ENCODE results near the gene CST4.
"Not testable (repeated sequence)": the region's sequence is repeated elsewhere in the genome, so short reads cannot be mapped to it uniquely, and the experiment has no call there.

CST4 gene

GRCh38 chr20:23686046-23686750 lies 2.6 kb downstream of the CST4 start:
- TF ChIP-seq EZH2phosphoT487 (IDR thresholded peaks at IDR 0.05; ENCODE audit: borderline replicate concordance, low read length), result no peak
- TF ChIP-seq, protein P1, sequence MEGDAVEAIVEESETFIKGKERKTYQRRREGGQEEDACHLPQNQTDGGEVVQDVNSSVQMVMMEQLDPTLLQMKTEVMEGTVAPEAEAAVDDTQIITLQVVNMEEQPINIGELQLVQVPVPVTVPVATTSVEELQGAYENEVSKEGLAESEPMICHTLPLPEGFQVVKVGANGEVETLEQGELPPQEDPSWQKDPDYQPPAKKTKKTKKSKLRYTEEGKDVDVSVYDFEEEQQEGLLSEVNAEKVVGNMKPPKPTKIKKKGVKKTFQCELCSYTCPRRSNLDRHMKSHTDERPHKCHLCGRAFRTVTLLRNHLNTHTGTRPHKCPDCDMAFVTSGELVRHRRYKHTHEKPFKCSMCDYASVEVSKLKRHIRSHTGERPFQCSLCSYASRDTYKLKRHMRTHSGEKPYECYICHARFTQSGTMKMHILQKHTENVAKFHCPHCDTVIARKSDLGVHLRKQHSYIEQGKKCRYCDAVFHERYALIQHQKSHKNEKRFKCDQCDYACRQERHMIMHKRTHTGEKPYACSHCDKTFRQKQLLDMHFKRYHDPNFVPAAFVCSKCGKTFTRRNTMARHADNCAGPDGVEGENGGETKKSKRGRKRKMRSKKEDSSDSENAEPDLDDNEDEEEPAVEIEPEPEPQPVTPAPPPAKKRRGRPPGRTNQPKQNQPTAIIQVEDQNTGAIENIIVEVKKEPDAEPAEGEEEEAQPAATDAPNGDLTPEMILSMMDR (IDR thresholded peaks at IDR 0.05; ENCODE audit: low read depth, low read length, poor library complexity, severe bottlenecking), result no peak
- no peak overlapping the region for H3K4me2 ChIP-seq (ENCODE audit: low read length)
- no peaks in the 10 kb centered on the region for H3K9me2 ChIP-seq (replicated peaks; ENCODE audit: control insufficient read depth, low read length)

DNA sequence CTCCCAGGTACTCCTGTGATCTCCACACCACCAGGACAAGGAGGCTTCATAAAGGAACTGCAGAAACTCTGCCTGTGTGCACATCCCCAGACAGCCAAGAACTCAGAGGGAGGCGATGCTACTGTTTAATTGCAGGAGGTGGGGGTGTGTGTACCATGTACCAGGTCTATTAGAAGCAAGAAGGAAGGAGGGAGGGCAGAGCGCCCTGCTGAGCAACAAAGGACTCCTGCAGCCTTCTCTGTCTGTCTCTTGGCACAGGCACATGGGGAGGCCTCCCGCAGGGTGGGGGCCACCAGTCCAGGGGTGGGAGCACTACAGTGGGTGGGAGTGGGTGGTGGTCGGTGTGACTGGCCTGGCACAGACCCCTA lies 3.3 kb downstream of the CST4 start:
- H3K4me3 ChIP-seq (ENCODE audit: low read length); H3K36me3 ChIP-seq (ENCODE audit: control insufficient read depth, low read length); H4K20me1 ChIP-seq (ENCODE audit: control insufficient read depth, insufficient read depth, low read depth, low read length); H3K27me3 ChIP-seq (ENCODE audit: control insufficient read depth, low read length); H3F3A ChIP-seq (ENCODE audit: control insufficient read depth, insufficient read depth); H3K27ac ChIP-seq (ENCODE audit: low read depth, low read length); H3K9me3 ChIP-seq (ENCODE audit: control insufficient read depth, insufficient read depth, low read length); H3K4me2 ChIP-seq (ENCODE audit: low read length); H3K79me2 ChIP-seq (ENCODE audit: control insufficient read depth, low read length); H3K4me1 ChIP-seq (ENCODE audit: control insufficient read depth, low read length); H3K9me2 ChIP-seq (replicated peaks; ENCODE audit: control insufficient read depth, low read length): not testable (repeated sequence)

More at GRCh38 chr20:23686046-23686750, 2.6 kb downstream of the CST4 start:
- Histone ChIP-seq H4K20me1 (ENCODE audit: control insufficient read depth, insufficient read depth, low read depth, low read length) (no peaks in the 10 kb centered on the region), H3K4me1 (ENCODE audit: control insufficient read depth, low read length) (no peaks in the 10 kb centered on the region), H3K27ac (ENCODE audit: low read depth, low read length) (no peak overlapping the region), H3K4me3 (ENCODE audit: low read length) (no peak overlapping the region), H3F3A (ENCODE audit: control insufficient read depth, insufficient read depth) (no peaks in the 10 kb centered on the region), H3K9me3 (ENCODE audit: control insufficient read depth, insufficient read depth, low read length) (no peaks in the 10 kb centered on the region), H3K27me3 (ENCODE audit: control insufficient read depth, low read length) (no peaks in the 10 kb centered on the region), H3K79me2 (ENCODE audit: control insufficient read depth, low read length) (no peaks in the 10 kb centered on the region), H3K36me3 (ENCODE audit: control insufficient read depth, low read length) (no peaks in the 10 kb centered on the region)

DNA sequence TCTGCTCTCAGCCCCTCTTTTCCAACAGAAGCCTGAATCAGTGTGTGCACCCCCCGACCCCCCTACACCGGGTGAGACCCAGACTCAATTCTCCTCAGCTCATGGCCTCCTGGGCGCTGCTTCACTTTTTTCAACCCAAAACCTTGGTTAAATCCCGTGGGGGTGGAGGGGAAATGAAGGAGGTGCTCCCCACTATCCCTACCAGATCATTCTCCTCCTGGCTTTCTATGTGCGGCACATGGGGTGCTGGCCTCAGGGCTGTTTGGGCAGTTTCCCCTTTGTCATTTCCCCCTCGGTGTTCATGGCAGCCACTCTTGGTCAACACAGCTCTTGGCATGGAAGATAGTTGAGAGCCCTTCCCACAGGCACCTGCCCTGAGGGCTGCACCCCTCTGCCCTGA lies 4.6 kb downstream of the CST4 start:
- Histone ChIP-seq H3K9me2 (replicated peaks; ENCODE audit: control insufficient read depth, low read length) (no peaks in the 10 kb centered on the region), H3K27ac (ENCODE audit: low read depth, low read length) (no peak overlapping the region), H4K20me1 (ENCODE audit: control insufficient read depth, insufficient read depth, low read depth, low read length) (no peaks in the 10 kb centered on the region), H3K36me3 (ENCODE audit: control insufficient read depth, low read length) (no peaks in the 10 kb centered on the region), H3K4me2 (ENCODE audit: low read length) (no peak overlapping the region), H3K27me3 (ENCODE audit: control insufficient read depth, low read length) (no peaks in the 10 kb centered on the region), H3K4me1 (ENCODE audit: control insufficient read depth, low read length) (no peaks in the 10 kb centered on the region), H3K4me3 (ENCODE audit: low read length) (no peak overlapping the region), H3K79me2 (ENCODE audit: control insufficient read depth, low read length) (no peaks in the 10 kb centered on the region), H3F3A (ENCODE audit: control insufficient read depth, insufficient read depth) (no peaks in the 10 kb centered on the region), H3K9me3 (ENCODE audit: control insufficient read depth, insufficient read depth, low read length) (no peaks in the 10 kb centered on the region)
- TF ChIP-seq, protein P1 (IDR thresholded peaks at IDR 0.05; ENCODE audit: low read depth, low read length, poor library complexity, severe bottlenecking), result no peak
- no peak for TF ChIP-seq EZH2phosphoT487 (IDR thresholded peaks at IDR 0.05; ENCODE audit: borderline replicate concordance, low read length)

GRCh38 chr20:23683807-23684206 lies 5.0 kb downstream of the CST4 start:
- no peaks in the 10 kb centered on the region for H3K79me2 ChIP-seq (ENCODE audit: control insufficient read depth, low read length)
- H4K20me1 ChIP-seq (ENCODE audit: control insufficient read depth, insufficient read depth, low read depth, low read length), result no peaks in the 10 kb centered on the region

More at GRCh38 chr20:23683807-23684206, 5.0 kb downstream of the CST4 start:
- H3F3A ChIP-seq (ENCODE audit: control insufficient read depth, insufficient read depth), result no peaks in the 10 kb centered on the region
- H3K4me3 ChIP-seq (ENCODE audit: low read length), result no peak overlapping the region
- no peak overlapping the region for H3K4me2 ChIP-seq (ENCODE audit: low read length)
- H3K36me3 ChIP-seq (ENCODE audit: control insufficient read depth, low read length), result no peaks in the 10 kb centered on the region
- no peak overlapping the region for H3K27ac ChIP-seq (ENCODE audit: low read depth, low read length)
- TF ChIP-seq EZH2phosphoT487 (IDR thresholded peaks at IDR 0.05; ENCODE audit: borderline replicate concordance, low read length), result no peak
- TF ChIP-seq, protein P1 (IDR thresholded peaks at IDR 0.05; ENCODE audit: low read depth, low read length, poor library complexity, severe bottlenecking), result no peak
- H3K4me1 ChIP-seq (ENCODE audit: control insufficient read depth, low read length), result no peaks in the 10 kb centered on the region
- H3K9me3 ChIP-seq (ENCODE audit: control insufficient read depth, insufficient read depth, low read length), result no peaks in the 10 kb centered on the region
- no peaks in the 10 kb centered on the region for H3K9me2 ChIP-seq (replicated peaks; ENCODE audit: control insufficient read depth, low read length)
- H3K27me3 ChIP-seq (ENCODE audit: control insufficient read depth, low read length), result no peaks in the 10 kb centered on the region
